Smooth muscle cell (in vitro differentiated cells): ENCODE results near the gene HDAC10. TPM values are rescaled to one million over a fixed set of nuclear protein-coding genes. Genes with fewer than 3 reads are reported as not detected.

Source experiments
- DNase-seq: peaks from one replicate; lab custom pipeline; 2025; ENCODE audit not compliant: unreplicated experiment; lab: John Stamatoyannopoulos, UW
- H2AFZ ChIP-seq: fragments of 200-600 bp; sonication (generic); 2 replicates; pipeline ENCODE4 v1.6.0; 2016; ENCODE audit warnings: antibody characterized with exemption, low read depth, mild to moderate bottlenecking
- H3F3A ChIP-seq: fragments of 200-600 bp; sonication (generic); 2 replicates; pipeline ENCODE4 v1.6.0; 2017; ENCODE audit warnings: antibody characterized with exemption, low read depth
- H3K27ac ChIP-seq: fragments of 200-600 bp; sonication (generic); 2 replicates; pipeline ENCODE4 v1.5.1; 2016; ENCODE audit warnings: low read depth, mild to moderate bottlenecking
- H3K27me3 ChIP-seq: fragments of 200-600 bp; sonication (generic); 2 replicates; pipeline ENCODE4 v1.6.1; 2016; ENCODE audit warnings: low read depth, mild to moderate bottlenecking
- H3K36me3 ChIP-seq: fragments of 200-600 bp; sonication (generic); 2 replicates; pipeline ENCODE4 v1.5.1; 2016; ENCODE audit warnings: low read depth
- H3K4me1 ChIP-seq: fragments of 200-600 bp; sonication (generic); 2 replicates; pipeline ENCODE4 v1.5.1; 2016; ENCODE audit warnings: low read depth
- H3K4me2 ChIP-seq: fragments of 200-600 bp; sonication (generic); 2 replicates; pipeline ENCODE4 v1.6.0; 2016; ENCODE audit warnings: mild to moderate bottlenecking
- H3K4me3 ChIP-seq: fragments of 200-600 bp; sonication (generic); 2 replicates; pipeline ENCODE4 v1.5.1; 2016; ENCODE audit warnings: mild to moderate bottlenecking
- H3K79me2 ChIP-seq: fragments of 200-600 bp; sonication (generic); 2 replicates; pipeline ENCODE4 v1.6.0; 2016; ENCODE audit warnings: low read depth, mild to moderate bottlenecking
- H3K9ac ChIP-seq: fragments of 200-600 bp; sonication (generic); 2 replicates; pipeline ENCODE4 v1.6.0; 2016; ENCODE audit warnings: low read depth
- H3K9me3 ChIP-seq: fragments of 200-600 bp; sonication (generic); replicated peaks from 2 replicates; pipeline ENCODE4 v1.5.1; 2016; ENCODE audit warnings: low read depth
- H4K20me1 ChIP-seq: fragments of 200-600 bp; sonication (generic); 2 replicates; pipeline ENCODE4 v1.6.0; 2016; ENCODE audit warnings: low read depth
- WGBS: methylation state at CpG from one replicate; pipeline ENCODE4 v1.1.7; 2016; ENCODE audit warnings: low lambda C conversion rate; 5-methylcytosine and 5-hydroxymethylcytosine counted together
- polyA plus RNA-seq: library from polyadenylated mRNA; unstranded; fragments of >200 nt; fragmentation: Nextera tagmentation; extraction: Ambion mirVana; gene quantifications from 2 replicates; pipeline ENCODE4 v1.2.1, GENCODE V29; 2016
- total RNA-seq: library from RNA; depleted of rRNA; stranded (reverse); fragments of >200 nt; gene quantifications from 2 replicates; pipeline ENCODE4 v1.2.3, GENCODE V29; 2014
- TF ChIP-seq, protein P1 (sequence below): fragments of 200-600 bp; sonication (generic); IDR thresholded peaks from 2 replicates; pipeline ENCODE4 v1.5.1; 2017; ENCODE audit warnings: borderline replicate concordance, mild to moderate bottlenecking, antibody characterized with exemption; ENCODE audit not compliant: insufficient read depth, poor library complexity, severe bottlenecking

HDAC10 gene
- total and polyA plus RNA-seq, 2 experiments from 2014 or later = 9.5 to 15.7 TPM

DNA sequence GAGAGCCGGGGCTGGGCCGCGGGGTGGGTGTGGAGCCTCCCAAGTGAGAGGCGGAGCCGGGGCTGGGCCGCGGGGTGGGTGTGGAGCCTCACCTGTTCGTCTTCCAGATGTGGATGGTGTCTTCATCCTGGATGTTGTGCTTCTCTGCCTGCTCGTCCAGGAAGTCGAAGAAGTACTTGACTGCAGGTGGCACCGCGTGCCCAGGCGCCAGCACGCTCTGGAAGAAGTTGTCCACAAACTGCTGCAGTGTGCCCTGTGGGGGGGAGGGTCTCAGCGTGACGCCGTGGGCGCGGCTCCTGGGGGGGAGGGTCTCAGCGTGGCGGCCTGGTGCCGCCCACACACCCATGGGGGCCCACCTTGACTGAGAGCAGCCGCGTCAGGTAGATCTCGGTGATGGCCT is 26.7 kb upstream of the HDAC10 start:
- Histone ChIP-seq H3K36me3 (no peaks in the 10 kb centered on the region), H3F3A (peaks cover 14% of the 10 kb centered on the region)
- 96% methylated on average over 18 of the region's 25 CpGs for WGBS

DNA sequence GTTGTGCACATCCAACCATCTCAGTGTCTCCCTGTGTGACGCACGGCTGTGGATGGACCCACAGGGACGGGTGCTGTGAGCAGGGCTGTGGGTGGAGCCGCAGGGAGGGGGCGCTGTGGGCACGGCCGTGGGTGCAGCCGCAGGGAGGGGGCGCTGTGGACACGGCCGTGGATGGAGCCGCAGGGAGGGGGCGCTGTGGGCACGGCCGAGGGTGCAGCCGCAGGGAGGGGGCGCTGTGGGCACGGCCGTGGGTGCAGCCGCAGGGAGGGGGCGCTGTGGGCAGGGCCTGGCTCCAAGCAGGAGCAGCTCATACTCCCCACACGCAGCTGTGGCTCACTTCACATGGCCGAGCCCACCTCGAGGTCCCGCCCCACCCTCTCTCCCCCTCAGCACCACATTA is 25.1 kb upstream of the HDAC10 start:
- H3K27me3 ChIP-seq = no peaks in the 10 kb centered on the region
- no peaks in the 10 kb centered on the region for H3K36me3 ChIP-seq
- H3K79me2 ChIP-seq = peaks cover 2% of the 10 kb centered on the region
- no peak overlapping the region for H3K27ac ChIP-seq
- WGBS = 83% methylated on average over 19 of the region's 25 CpGs
- peaks cover 16% of the 10 kb centered on the region for H3K4me1 ChIP-seq
- DNase-seq = no peak
- H3K4me2 ChIP-seq = no peak overlapping the region
- H2AFZ ChIP-seq = no peak overlapping the region
- no peaks in the 10 kb centered on the region for H3K9me3 ChIP-seq
- H3F3A ChIP-seq = peaks cover 18% of the 10 kb centered on the region
- H4K20me1 ChIP-seq = peaks cover 87% of the 10 kb centered on the region
- TF ChIP-seq, protein P1, sequence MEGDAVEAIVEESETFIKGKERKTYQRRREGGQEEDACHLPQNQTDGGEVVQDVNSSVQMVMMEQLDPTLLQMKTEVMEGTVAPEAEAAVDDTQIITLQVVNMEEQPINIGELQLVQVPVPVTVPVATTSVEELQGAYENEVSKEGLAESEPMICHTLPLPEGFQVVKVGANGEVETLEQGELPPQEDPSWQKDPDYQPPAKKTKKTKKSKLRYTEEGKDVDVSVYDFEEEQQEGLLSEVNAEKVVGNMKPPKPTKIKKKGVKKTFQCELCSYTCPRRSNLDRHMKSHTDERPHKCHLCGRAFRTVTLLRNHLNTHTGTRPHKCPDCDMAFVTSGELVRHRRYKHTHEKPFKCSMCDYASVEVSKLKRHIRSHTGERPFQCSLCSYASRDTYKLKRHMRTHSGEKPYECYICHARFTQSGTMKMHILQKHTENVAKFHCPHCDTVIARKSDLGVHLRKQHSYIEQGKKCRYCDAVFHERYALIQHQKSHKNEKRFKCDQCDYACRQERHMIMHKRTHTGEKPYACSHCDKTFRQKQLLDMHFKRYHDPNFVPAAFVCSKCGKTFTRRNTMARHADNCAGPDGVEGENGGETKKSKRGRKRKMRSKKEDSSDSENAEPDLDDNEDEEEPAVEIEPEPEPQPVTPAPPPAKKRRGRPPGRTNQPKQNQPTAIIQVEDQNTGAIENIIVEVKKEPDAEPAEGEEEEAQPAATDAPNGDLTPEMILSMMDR = peak; percentile 54
- no peak overlapping the region for H3K4me3 ChIP-seq
- no peak overlapping the region for H3K9ac ChIP-seq

More for the DNA sequence above, 26.7 kb upstream of the HDAC10 start:
- DNase-seq = no peak
- Histone ChIP-seq H3K9ac (no peak overlapping the region), H3K27me3 (no peaks in the 10 kb centered on the region), H2AFZ (no peak overlapping the region), H3K27ac (no peak overlapping the region), H3K4me3 (no peak overlapping the region), H3K9me3 (no peaks in the 10 kb centered on the region), H3K79me2 (peaks cover 5% of the 10 kb centered on the region), H3K4me2 (no peak overlapping the region), H3K4me1 (peaks cover under 1% of the 10 kb centered on the region), H4K20me1 (peaks cover 90% of the 10 kb centered on the region)
- TF ChIP-seq, protein P1 = no peak

DNA sequence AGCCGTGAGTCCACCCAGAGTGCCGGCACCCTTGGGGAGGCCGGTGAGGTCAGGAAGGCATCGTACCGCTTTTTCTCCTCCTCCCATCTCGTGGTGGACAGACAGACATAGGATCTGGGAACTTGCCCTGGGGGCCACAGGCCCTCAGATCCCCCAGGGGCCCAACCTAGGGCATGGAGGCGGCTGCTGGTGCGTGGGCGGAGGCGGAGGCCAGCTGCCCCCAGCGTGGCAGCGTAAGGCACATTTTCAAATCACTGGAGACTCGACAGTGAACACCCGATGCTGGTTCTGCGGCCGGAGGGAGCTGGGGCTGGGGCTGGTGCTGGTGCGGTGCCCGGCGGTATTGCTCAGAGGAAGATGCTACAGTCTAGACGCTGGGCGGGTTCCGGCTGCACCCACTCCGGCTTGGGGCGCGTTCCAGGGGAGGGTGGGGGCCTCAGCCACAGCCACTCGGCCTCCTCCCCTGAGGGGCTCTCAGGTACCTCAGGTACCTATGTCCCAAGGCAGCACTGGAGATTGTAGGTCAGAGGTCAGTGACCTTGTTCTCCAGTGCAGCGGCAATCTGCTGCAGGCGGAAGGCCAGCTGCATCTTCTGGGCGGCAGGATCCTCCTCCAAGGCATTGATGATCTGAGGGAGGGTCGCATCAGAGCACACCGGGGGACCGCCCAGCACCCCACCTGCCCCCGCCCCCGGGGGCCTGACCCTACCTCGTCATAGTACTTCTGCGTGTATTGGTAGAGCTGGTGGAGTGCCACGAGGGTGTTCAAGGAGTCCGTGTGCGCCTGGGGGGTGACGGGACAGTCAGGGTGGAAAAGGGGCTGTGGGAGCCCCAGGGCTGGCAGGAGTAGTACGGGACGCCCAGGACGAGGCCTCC is 24.4 kb upstream of the HDAC10 start:
- TF ChIP-seq, protein P1 = no peak
- H3K36me3 ChIP-seq = no peaks in the 10 kb centered on the region

More for the DNA sequence above, 24.4 kb upstream of the HDAC10 start:
- H3K79me2 ChIP-seq = no peaks in the 10 kb centered on the region
- no peak overlapping the region for H3K9ac ChIP-seq
- peaks cover 89% of the 10 kb centered on the region for H4K20me1 ChIP-seq
- no peak overlapping the region for H3K27ac ChIP-seq
- H3K27me3 ChIP-seq = no peaks in the 10 kb centered on the region
- H3K4me2 ChIP-seq = no peak overlapping the region
- H2AFZ ChIP-seq = no peak overlapping the region
- 97% methylated on average over 39 of the region's 43 CpGs for WGBS
- DNase-seq = no peak
- H3K9me3 ChIP-seq = no peaks in the 10 kb centered on the region
- H3F3A ChIP-seq = peaks cover 18% of the 10 kb centered on the region
- no peak overlapping the region for H3K4me3 ChIP-seq
- H3K4me1 ChIP-seq = peaks cover 22% of the 10 kb centered on the region
